Hematopoietic multipotent progenitor cell treated with erythropoietin and hydrocortisone succinate and interleukin-3 and kit ligand, for 17 days (in vitro differentiated cells): Measurements from ENCODE around the gene KIF18B.

ENCODE experiments used
- DNase-seq: peaks from one replicate; pipeline ENCODE4 v3.0.0-alpha.2; 2015; ENCODE audit warnings: low spot score

KIF18B gene

DNA sequence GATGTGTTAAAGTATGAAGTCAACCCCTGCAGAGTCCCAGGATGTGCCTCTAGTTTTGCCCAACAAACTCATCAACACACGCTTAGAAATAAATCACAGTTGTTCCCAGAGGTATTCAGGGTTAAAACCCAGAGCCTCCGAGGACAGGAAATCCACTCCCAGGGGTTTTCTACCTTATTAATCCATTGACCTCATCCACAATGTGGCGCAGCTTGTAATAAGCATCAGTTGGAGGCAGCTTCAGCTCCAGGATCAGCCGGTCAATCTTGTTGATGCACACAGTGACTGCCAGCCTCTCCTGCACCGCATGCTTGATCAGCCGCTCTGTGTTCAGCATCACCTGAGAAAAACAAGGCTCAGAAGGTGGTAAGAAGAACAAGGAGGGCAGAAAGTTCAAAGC lies 71.8 kb downstream of the KIF18B start:
- no peak for DNase-seq
